Measurements from ENCODE around the gene MAGI3. TPM values are rescaled to one million over a fixed set of nuclear protein-coding genes. Genes with fewer than 3 reads are reported as not detected.
"Not testable (repeated sequence)": the region's sequence is repeated elsewhere in the genome, so short reads cannot be mapped to it uniquely, and the experiment has no call there.

MAGI3 gene
- total and polyA plus RNA-seq, 4 donors: 2.8 to 21.7 (median 9.6) TPM

- H3K27me3 ChIP-seq (ENCODE audit: control insufficient read depth in 1 of 2, insufficient read depth in 2 of 2, low read length in 1 of 2): no peaks in the 10 kb centered on the region
- ATAC-seq (ENCODE audit: low FRiP score): no peak
- WGBS, 2 donors: 94 to 95% methylated on average over 1 of the region's 1 CpG
Measured at GRCh38 chr1:113581323-113581722, 191.0 kb downstream of the MAGI3 start.

DNA sequence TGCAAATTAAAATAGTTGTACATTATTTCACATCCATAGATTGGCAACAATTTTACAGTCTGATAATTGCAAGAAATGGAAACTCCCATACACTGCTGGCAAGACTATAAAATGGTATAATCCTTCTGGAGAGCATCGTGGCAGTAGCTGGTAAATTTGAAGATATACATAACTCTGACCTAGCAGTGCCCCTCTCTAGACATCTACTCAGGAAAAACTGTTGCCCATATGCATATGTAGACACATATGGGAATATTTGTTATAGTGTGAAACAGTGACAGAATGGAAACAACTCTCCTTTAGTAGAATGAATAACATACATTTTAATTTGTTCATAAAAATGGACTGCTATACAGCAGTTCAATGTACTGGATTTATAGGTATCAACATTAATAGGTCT, 191.8 kb downstream of the MAGI3 start:
- no peaks in the 10 kb centered on the region for H3K27me3 ChIP-seq (ENCODE audit: control insufficient read depth in 1 of 2, insufficient read depth in 2 of 2, low read length in 1 of 2)
- no peak overlapping the region for H3K27ac ChIP-seq (ENCODE audit: low read depth in 1 of 2, low read length in 2 of 2)
- intact Hi-C loops (cut with DNase I): no loop called here
- 93 to 95% methylated on average over 1 of the region's 1 CpG for WGBS, 2 donors
- ATAC-seq (ENCODE audit: low FRiP score) (no peak), DNase-seq (no peak)
- no peaks in the 10 kb centered on the region for H3K4me1 ChIP-seq (ENCODE audit: control insufficient read depth in 1 of 2, insufficient read depth in 2 of 2, low read length in 2 of 2)
- peaks cover 0 to 4% of the 10 kb centered on the region in 2 donors for H3K36me3 ChIP-seq (ENCODE audit: control insufficient read depth in 1 of 2, insufficient read depth in 2 of 2, low read length in 1 of 2)
- peaks cover 2% of the 10 kb centered on the region for H3K9me3 ChIP-seq (ENCODE audit: control insufficient read depth, low read length)
- no peak overlapping the region for H3K4me3 ChIP-seq (ENCODE audit: low read length in 2 of 2)

More at GRCh38 chr1:113581323-113581722, 191.0 kb downstream of the MAGI3 start:
- Histone ChIP-seq H3K4me3 (ENCODE audit: low read length in 2 of 2) (no peak overlapping the region), H3K9me3 (ENCODE audit: control insufficient read depth, low read length) (peaks cover 2% of the 10 kb centered on the region), H3K4me1 (ENCODE audit: control insufficient read depth in 1 of 2, insufficient read depth in 2 of 2, low read length in 2 of 2) (peaks cover 0 to 3% of the 10 kb centered on the region in 2 donors), H3K27ac (ENCODE audit: low read depth in 1 of 2, low read length in 2 of 2) (no peak overlapping the region), H3K36me3 (ENCODE audit: control insufficient read depth in 1 of 2, insufficient read depth in 2 of 2, low read length in 1 of 2) (peaks cover 0 to 4% of the 10 kb centered on the region in 2 donors)
- intact Hi-C loops (cut with DNase I): no loop called here
- DNase-seq: no peak

- WGBS, 2 donors: 78 to 79% methylated on average over 5 of the region's 5 CpGs
- H3K27ac ChIP-seq (ENCODE audit: low read depth in 1 of 2, low read length in 2 of 2): no peak overlapping the region
- H3K4me3 ChIP-seq (ENCODE audit: low read length in 2 of 2): no peak overlapping the region
- no peaks in the 10 kb centered on the region for H3K4me1 ChIP-seq (ENCODE audit: control insufficient read depth in 1 of 2, insufficient read depth in 2 of 2, low read length in 2 of 2)
- H3K36me3 ChIP-seq (ENCODE audit: control insufficient read depth in 1 of 2, insufficient read depth in 2 of 2, low read length in 1 of 2): no peaks in the 10 kb centered on the region
- DNase-seq (no peak), ATAC-seq (ENCODE audit: low FRiP score) (no peak)
- no peaks in the 10 kb centered on the region for H3K27me3 ChIP-seq (ENCODE audit: control insufficient read depth in 1 of 2, insufficient read depth in 2 of 2, low read length in 1 of 2)
- H3K9me3 ChIP-seq (ENCODE audit: control insufficient read depth, low read length): no peaks in the 10 kb centered on the region
- intact Hi-C loops (cut with DNase I): no loop called here
Measured at GRCh38 chr1:113587475-113587874, 197.2 kb downstream of the MAGI3 start.

DNA sequence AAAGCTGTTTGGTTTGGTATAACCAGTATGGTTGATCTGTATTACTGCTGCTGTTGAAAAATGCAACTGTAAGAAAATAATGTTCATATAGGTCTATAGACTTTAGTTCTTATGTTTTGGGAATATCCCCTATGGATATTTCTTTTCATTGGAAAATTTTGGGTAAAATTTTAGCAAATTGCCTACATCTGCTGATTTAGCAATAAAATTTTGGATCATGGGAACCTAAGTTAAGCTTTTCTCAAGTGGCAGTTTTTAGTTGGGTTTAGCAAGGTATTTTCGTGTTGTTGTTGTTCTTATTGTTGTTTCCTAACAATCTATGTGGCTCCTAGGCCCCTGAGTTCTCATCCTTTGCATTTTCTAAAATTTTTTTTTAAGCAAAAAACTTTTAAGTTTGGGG, 201.9 kb downstream of the MAGI3 start:
- H3K9me3 ChIP-seq (ENCODE audit: control insufficient read depth, low read length): no peaks in the 10 kb centered on the region
- no peak for DNase-seq
- intact Hi-C loops (cut with DNase I): no loop called here
- H3K36me3 ChIP-seq (ENCODE audit: control insufficient read depth in 1 of 2, insufficient read depth in 2 of 2, low read length in 1 of 2): no peaks in the 10 kb centered on the region
- no peak for ATAC-seq (ENCODE audit: low FRiP score)
- no peak overlapping the region for H3K4me3 ChIP-seq (ENCODE audit: low read length in 2 of 2)
- whole genome bisulfite sequencing, 2 donors: 94 to 100% methylated on average over 1 of the region's 1 CpG
- H3K27ac ChIP-seq (ENCODE audit: low read depth in 1 of 2, low read length in 2 of 2): no peak overlapping the region
- H3K4me1 ChIP-seq (ENCODE audit: control insufficient read depth in 1 of 2, insufficient read depth in 2 of 2, low read length in 2 of 2): no peaks in the 10 kb centered on the region
- H3K27me3 ChIP-seq (ENCODE audit: control insufficient read depth in 1 of 2, insufficient read depth in 2 of 2, low read length in 1 of 2): no peaks in the 10 kb centered on the region

GRCh38 chr1:113593550-113594297, 203.4 kb downstream of the MAGI3 start:
- no peak overlapping the region for H3K27ac ChIP-seq (ENCODE audit: low read depth in 1 of 2, low read length in 2 of 2)

DNA sequence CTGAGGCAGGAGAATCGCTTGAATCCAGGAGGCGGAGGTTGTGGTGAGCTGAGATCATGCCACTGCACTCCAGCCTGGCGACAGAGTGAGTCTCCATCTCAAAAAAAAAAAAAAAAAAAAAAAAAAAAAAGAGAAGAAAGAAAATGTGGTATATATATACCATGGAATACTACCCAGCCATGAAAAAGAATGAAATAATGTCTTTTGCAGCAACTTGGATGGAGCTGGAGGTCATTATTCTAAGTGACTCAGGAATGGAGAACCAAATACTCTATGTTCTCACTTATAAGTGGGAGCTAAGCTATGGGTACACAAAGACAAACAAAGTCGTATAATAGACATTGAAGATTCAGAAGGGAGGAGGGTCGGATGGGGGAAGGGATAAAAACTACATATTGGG, 214.2 kb downstream of the MAGI3 start:
- 93 to 98% methylated on average over 5 of the region's 5 CpGs for WGBS, 2 donors
- ATAC-seq (ENCODE audit: low FRiP score); H3K9me3 ChIP-seq (ENCODE audit: control insufficient read depth, low read length); H3K36me3 ChIP-seq (ENCODE audit: control insufficient read depth in 1 of 2, insufficient read depth in 2 of 2, low read length in 1 of 2); intact Hi-C loops (cut with DNase I); H3K4me1 ChIP-seq (ENCODE audit: control insufficient read depth in 1 of 2, insufficient read depth in 2 of 2, low read length in 2 of 2); H3K27ac ChIP-seq (ENCODE audit: low read depth in 1 of 2, low read length in 2 of 2); H3K4me3 ChIP-seq (ENCODE audit: low read length in 2 of 2); DNase-seq; H3K27me3 ChIP-seq (ENCODE audit: control insufficient read depth in 1 of 2, insufficient read depth in 2 of 2, low read length in 1 of 2): not testable (repeated sequence)

More at GRCh38 chr1:113593550-113594297, 203.4 kb downstream of the MAGI3 start:
- WGBS, 2 donors: 49 to 60% methylated on average over 4 of the region's 4 CpGs
- intact Hi-C loops (cut with DNase I): no loop called here
- ATAC-seq (ENCODE audit: low FRiP score) (no peak), DNase-seq (no peak)
- Histone ChIP-seq H3K27me3 (ENCODE audit: control insufficient read depth in 1 of 2, insufficient read depth in 2 of 2, low read length in 1 of 2) (no peaks in the 10 kb centered on the region), H3K9me3 (ENCODE audit: control insufficient read depth, low read length) (no peaks in the 10 kb centered on the region), H3K36me3 (ENCODE audit: control insufficient read depth in 1 of 2, insufficient read depth in 2 of 2, low read length in 1 of 2) (no peaks in the 10 kb centered on the region), H3K4me1 (ENCODE audit: control insufficient read depth in 1 of 2, insufficient read depth in 2 of 2, low read length in 2 of 2) (no peaks in the 10 kb centered on the region), H3K4me3 (ENCODE audit: low read length in 2 of 2) (no peak overlapping the region)

DNA sequence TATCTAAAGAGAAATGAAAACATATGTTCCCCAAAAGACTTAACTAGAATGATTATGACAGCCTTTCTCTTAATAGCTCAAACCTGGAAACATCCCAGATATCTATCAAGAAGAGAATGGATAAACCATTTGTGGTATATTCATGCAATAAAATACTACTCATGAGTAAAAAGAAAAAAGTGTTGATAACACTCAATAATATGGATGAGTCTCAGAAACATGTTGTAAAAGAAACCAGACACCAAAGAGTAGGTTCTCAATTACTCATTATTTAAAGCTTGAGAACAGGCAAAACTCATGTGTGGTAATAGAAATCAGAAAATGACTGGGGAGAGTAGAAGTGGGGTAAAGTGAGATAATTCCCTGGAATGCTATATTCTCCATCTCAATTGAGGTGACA, 214.8 kb downstream of the MAGI3 start:
- Histone ChIP-seq H3K9me3 (ENCODE audit: control insufficient read depth, low read length) (no peaks in the 10 kb centered on the region), H3K27ac (ENCODE audit: low read depth in 1 of 2, low read length in 2 of 2) (no peak overlapping the region), H3K4me1 (ENCODE audit: control insufficient read depth in 1 of 2, insufficient read depth in 2 of 2, low read length in 2 of 2) (no peaks in the 10 kb centered on the region), H3K36me3 (ENCODE audit: control insufficient read depth in 1 of 2, insufficient read depth in 2 of 2, low read length in 1 of 2) (no peaks in the 10 kb centered on the region), H3K27me3 (ENCODE audit: control insufficient read depth in 1 of 2, insufficient read depth in 2 of 2, low read length in 1 of 2) (no peaks in the 10 kb centered on the region), H3K4me3 (ENCODE audit: low read length in 2 of 2) (no peak overlapping the region)
- DNase-seq (no peak), ATAC-seq (ENCODE audit: low FRiP score) (no peak)
- intact Hi-C loops (cut with DNase I): no loop called here

DNA sequence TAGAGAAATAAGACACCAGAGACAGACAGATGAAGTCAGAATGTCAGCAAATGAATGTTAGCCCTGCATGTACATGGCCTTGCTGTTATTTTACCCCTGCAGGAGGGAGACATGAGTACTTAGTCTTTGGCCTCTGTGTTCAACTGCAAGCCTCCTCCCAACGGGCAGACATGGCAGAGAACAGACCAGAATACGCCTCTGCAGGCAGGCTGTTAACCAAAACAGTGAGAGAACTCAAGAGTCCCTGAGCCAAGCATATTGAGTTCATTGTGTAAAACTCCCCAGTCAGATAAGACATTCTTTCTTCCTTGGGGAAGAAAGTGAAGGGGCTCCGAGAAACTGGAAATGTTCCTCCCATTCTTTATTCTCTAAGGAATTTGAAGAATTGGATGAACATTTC, 218.1 kb downstream of the MAGI3 start:
- Histone ChIP-seq H3K36me3 (ENCODE audit: control insufficient read depth in 1 of 2, insufficient read depth in 2 of 2, low read length in 1 of 2) (no peaks in the 10 kb centered on the region), H3K9me3 (ENCODE audit: control insufficient read depth, low read length) (no peaks in the 10 kb centered on the region), H3K27me3 (ENCODE audit: control insufficient read depth in 1 of 2, insufficient read depth in 2 of 2, low read length in 1 of 2) (no peaks in the 10 kb centered on the region), H3K4me3 (ENCODE audit: low read length in 2 of 2) (no peak overlapping the region), H3K27ac (ENCODE audit: low read depth in 1 of 2, low read length in 2 of 2) (no peak overlapping the region), H3K4me1 (ENCODE audit: control insufficient read depth in 1 of 2, insufficient read depth in 2 of 2, low read length in 2 of 2) (no peaks in the 10 kb centered on the region)
- DNase-seq (no peak), ATAC-seq (ENCODE audit: low FRiP score) (no peak)
- intact Hi-C loops (cut with DNase I): no loop called here
- WGBS, 2 donors: 46 to 54% methylated on average over 3 of the region's 3 CpGs

DNA sequence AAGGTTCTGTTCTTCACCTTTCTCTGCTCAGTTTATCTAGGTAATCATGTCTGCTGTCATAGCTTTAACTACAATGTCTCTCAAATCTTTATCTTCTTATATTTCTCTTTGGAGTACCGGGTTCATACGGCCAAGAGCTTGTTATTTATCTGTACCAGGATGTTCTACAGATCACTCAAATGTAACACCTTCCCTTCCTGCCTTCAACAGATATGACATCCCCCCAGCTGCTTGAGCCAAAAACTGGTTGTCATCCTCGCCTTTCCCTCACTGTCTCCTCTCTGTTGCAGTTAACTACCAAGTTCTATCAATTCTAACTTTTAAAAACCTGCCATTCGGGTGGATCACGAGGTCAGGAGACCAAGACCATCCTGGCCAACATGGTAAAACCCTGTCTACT, 220.1 kb downstream of the MAGI3 start:
- no peak for ATAC-seq (ENCODE audit: low FRiP score)
- WGBS, 2 donors: 97 to 99% methylated on average over 5 of the region's 5 CpGs
- intact Hi-C loops (cut with DNase I): no loop called here

More for the DNA sequence above, 220.1 kb downstream of the MAGI3 start:
- H3K27me3 ChIP-seq (ENCODE audit: control insufficient read depth in 1 of 2, insufficient read depth in 2 of 2, low read length in 1 of 2): no peaks in the 10 kb centered on the region
- no peak overlapping the region for H3K27ac ChIP-seq (ENCODE audit: low read depth in 1 of 2, low read length in 2 of 2)
- no peaks in the 10 kb centered on the region for H3K4me1 ChIP-seq (ENCODE audit: control insufficient read depth in 1 of 2, insufficient read depth in 2 of 2, low read length in 2 of 2)
- H3K4me3 ChIP-seq (ENCODE audit: low read length in 2 of 2): no peak overlapping the region
- H3K9me3 ChIP-seq (ENCODE audit: control insufficient read depth, low read length): no peaks in the 10 kb centered on the region
- no peaks in the 10 kb centered on the region for H3K36me3 ChIP-seq (ENCODE audit: control insufficient read depth in 1 of 2, insufficient read depth in 2 of 2, low read length in 1 of 2)
- DNase-seq: no peak

Data from aorta (tissue), 5 donors.